ENCODE results near the gene HEPACAM.

DNA sequence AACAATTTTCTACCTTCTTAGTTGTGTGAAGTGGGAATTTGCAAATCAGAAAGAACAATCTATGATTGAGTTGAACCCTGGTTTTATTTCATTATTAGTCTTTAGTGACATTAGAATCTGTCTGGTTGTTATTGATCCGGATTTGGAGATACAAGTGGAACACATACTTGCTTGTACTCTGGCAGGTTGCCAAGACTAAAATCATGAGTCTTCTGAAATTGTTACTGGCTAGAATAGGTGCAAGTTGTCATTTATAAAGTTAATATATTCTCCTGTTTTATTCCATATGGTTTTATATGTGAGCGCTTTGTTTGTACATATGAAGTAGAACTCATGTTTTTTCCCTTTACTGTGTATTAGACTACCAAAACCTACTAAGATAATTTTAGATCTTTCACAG is 41.2 kb upstream of the HEPACAM start:
- TF ChIP-seq, protein P1, sequence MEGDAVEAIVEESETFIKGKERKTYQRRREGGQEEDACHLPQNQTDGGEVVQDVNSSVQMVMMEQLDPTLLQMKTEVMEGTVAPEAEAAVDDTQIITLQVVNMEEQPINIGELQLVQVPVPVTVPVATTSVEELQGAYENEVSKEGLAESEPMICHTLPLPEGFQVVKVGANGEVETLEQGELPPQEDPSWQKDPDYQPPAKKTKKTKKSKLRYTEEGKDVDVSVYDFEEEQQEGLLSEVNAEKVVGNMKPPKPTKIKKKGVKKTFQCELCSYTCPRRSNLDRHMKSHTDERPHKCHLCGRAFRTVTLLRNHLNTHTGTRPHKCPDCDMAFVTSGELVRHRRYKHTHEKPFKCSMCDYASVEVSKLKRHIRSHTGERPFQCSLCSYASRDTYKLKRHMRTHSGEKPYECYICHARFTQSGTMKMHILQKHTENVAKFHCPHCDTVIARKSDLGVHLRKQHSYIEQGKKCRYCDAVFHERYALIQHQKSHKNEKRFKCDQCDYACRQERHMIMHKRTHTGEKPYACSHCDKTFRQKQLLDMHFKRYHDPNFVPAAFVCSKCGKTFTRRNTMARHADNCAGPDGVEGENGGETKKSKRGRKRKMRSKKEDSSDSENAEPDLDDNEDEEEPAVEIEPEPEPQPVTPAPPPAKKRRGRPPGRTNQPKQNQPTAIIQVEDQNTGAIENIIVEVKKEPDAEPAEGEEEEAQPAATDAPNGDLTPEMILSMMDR (IDR thresholded peaks at IDR 0.05), result no peak
- TF ChIP-seq POLR2A (IDR thresholded peaks at IDR 0.05), result no peak
